Erythroblast (primary cell): ENCODE measurements around the gene TOR3A.

Experiments used
- DNase-seq, 2 experiments: peaks; one replicate each; lab custom pipeline; 2025; lab: John Stamatoyannopoulos, UW
- GATA1 ChIP-seq: IDR thresholded peaks from 2 replicates; pipeline ENCODE4 v1.6.1; 2011; ENCODE audit warnings: low read depth, mild to moderate bottlenecking, control low read depth, low read length, moderate library complexity
- POLR2A ChIP-seq: IDR thresholded peaks from 2 replicates; pipeline ENCODE4 v1.6.1; 2011; ENCODE audit warnings: mild to moderate bottlenecking, low read length

Gene TOR3A

GRCh38 chr1:179048339-179049124, 33.3 kb upstream of the TOR3A start:
- TF ChIP-seq GATA1 = no peak
- no peak for TF ChIP-seq POLR2A
- no peak for DNase-seq

GRCh38 chr1:179052776-179053175, 29.1 kb upstream of the TOR3A start:
- no peak for TF ChIP-seq GATA1
- TF ChIP-seq POLR2A = no peak
- DNase-seq = no peak

- DNase-seq = no peak
Observed at GRCh38 chr1:179053486-179053885, 28.4 kb upstream of the TOR3A start.

GRCh38 chr1:179055937-179056336, 25.9 kb upstream of the TOR3A start:
- no peak for DNase-seq
- TF ChIP-seq GATA1 (no peak), POLR2A (no peak)

More at GRCh38 chr1:179053486-179053885, 28.4 kb upstream of the TOR3A start:
- TF ChIP-seq POLR2A (no peak), GATA1 (no peak)

GRCh38 chr1:179058487-179059483, 23.1 kb upstream of the TOR3A start:
- no peak for TF ChIP-seq POLR2A
- no peak for TF ChIP-seq GATA1
- peak in 1 of 2 experiments; percentile 58 for DNase-seq

- peak in 1 of 2 experiments; percentile 51 for DNase-seq
- TF ChIP-seq POLR2A (no peak), GATA1 (no peak)
Observed at GRCh38 chr1:179061360-179062282, 20.2 kb upstream of the TOR3A start.

- TF ChIP-seq GATA1 (no peak), POLR2A (no peak)
- DNase-seq = no peak
Observed at GRCh38 chr1:179066471-179066870, 15.4 kb upstream of the TOR3A start.

GRCh38 chr1:179077396-179077795, 4.5 kb upstream of the TOR3A start:
- no peak for DNase-seq
- TF ChIP-seq GATA1 (no peak), POLR2A (no peak)

- no peak for TF ChIP-seq GATA1
- TF ChIP-seq POLR2A = no peak
- DNase-seq = peak; percentile 79 to 81
Observed at GRCh38 chr1:179079113-179079761, 2.6 kb upstream of the TOR3A start.

- peak; percentile 36 to 43 for DNase-seq
- no peak for TF ChIP-seq GATA1
- TF ChIP-seq POLR2A = no peak
Observed at GRCh38 chr1:179080866-179081686, 794 bp upstream of the TOR3A start.

- no peak for TF ChIP-seq GATA1
- no peak for TF ChIP-seq POLR2A
- peak; percentile 66 to 69 for DNase-seq
Observed at GRCh38 chr1:179082333-179082998, 596 bp downstream of the TOR3A start.

- TF ChIP-seq POLR2A (no peak), GATA1 (no peak)
- peak in 1 of 2 experiments; percentile 56 for DNase-seq
Observed at GRCh38 chr1:179082999-179083335, 1.1 kb downstream of the TOR3A start.
